ENCODE results near the gene NPIPB2.

GRCh38 chr16:11916524-11917285 is 25.1 kb downstream of the NPIPB2 start:
- TF ChIP-seq CTCF (IDR thresholded peaks at IDR 0.05) (no peak), POLR2A (IDR thresholded peaks at IDR 0.05) (no peak)

Data from heart left ventricle (tissue), 13 donors.